GM20000 (cell line): ENCODE results near the gene OSBPL10.
"Not testable (repeated sequence)": the region's sequence is repeated elsewhere in the genome, so short reads cannot be mapped to it uniquely, and the experiment has no call there.

Experiments used
- DNase-seq: peaks from one replicate; pipeline ENCODE4 v3.0.0; 2012; ENCODE audit warnings: low spot score
- CTCF ChIP-seq: IDR thresholded peaks from 2 replicates; pipeline ENCODE4 v1.5.1; 2012; ENCODE audit warnings: mild to moderate bottlenecking, control low read depth; ENCODE audit errors: extremely low read depth, missing control alignments

OSBPL10 gene

GRCh38 chr3:31793821-31794220, 187.2 kb downstream of the OSBPL10 start:
- no peak for TF ChIP-seq CTCF
- no peak for DNase-seq

- DNase-seq: no peak
These were observed 190.0 kb downstream of the OSBPL10 start for GRCh38 chr3:31791090-31791430.

GRCh38 chr3:31790193-31791089, 190.6 kb downstream of the OSBPL10 start:
- no peak for TF ChIP-seq CTCF
- DNase-seq: no peak

More at GRCh38 chr3:31791090-31791430, 190.0 kb downstream of the OSBPL10 start:
- TF ChIP-seq CTCF: no peak

- TF ChIP-seq CTCF: no peak
These were observed 191.6 kb downstream of the OSBPL10 start for GRCh38 chr3:31789429-31789828.

GRCh38 chr3:31785734-31786133, 195.3 kb downstream of the OSBPL10 start:
- no peak for TF ChIP-seq CTCF
- no peak for DNase-seq

More at GRCh38 chr3:31789429-31789828, 191.6 kb downstream of the OSBPL10 start:
- DNase-seq: no peak

GRCh38 chr3:31785286-31785685, 195.8 kb downstream of the OSBPL10 start:
- TF ChIP-seq CTCF: no peak

GRCh38 chr3:31783851-31784250, 197.2 kb downstream of the OSBPL10 start:
- not testable (repeated sequence) for DNase-seq

More at GRCh38 chr3:31785286-31785685, 195.8 kb downstream of the OSBPL10 start:
- DNase-seq: no peak

GRCh38 chr3:31782306-31782705, 198.8 kb downstream of the OSBPL10 start:
- not testable (repeated sequence) for DNase-seq
